ENCODE results near the gene ZNF221. TPM values are rescaled to one million over a fixed set of nuclear protein-coding genes. Genes with fewer than 3 reads are reported as not detected.
A peak's percentile ranks its signal among the peaks of the same experiment; 100 is the strongest.

Gene ZNF221
- total and polyA plus RNA-seq, 10 donors = 0.09 to 8.7 (median 4.7) TPM

DNA sequence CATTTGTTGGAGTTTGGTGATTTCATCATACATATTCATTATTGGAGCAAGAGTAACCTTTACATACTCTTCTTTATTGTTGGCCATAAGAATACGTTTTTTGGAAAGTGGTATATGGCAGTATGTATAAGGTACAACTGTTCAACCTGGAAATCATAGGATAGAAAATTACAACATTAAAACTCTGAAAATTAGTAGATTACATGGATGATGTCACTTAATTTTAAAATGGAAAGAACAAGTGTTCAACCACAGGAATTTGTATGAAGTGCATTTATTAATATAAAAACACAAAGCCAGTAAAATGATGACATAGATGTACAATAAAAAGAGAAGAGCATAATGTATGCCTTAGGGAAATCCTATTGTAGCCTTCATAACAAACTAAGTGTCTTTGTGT, 25.7 kb downstream of the ZNF221 start:
- no peak for DNase-seq
- Histone ChIP-seq H3K4me1 (no peaks in the 10 kb centered on the region), H3K4me3 (no peak overlapping the region), H3K27ac (no peak overlapping the region), H3K36me3 (no peaks in the 10 kb centered on the region), H3K27me3 (replicated peaks in 1 of 7) (no peaks in the 10 kb centered on the region), H3K9me3 (peaks cover 11 to 100% (median 98%) of the 10 kb centered on the region in 8 donors)
- WGBS, 5 donors = 79 to 91% (median 89%) methylated on average over 1 of the region's 1 CpG
- intact Hi-C loops (cut with DNase I; ENCODE audit: low total_unique reads) = no loop called here
- TF ChIP-seq POLR2AphosphoS5 (IDR thresholded peaks at IDR 0.05) (no peak), POLR2A (IDR thresholded peaks at IDR 0.05) (no peak)
- TF ChIP-seq, protein P1, sequence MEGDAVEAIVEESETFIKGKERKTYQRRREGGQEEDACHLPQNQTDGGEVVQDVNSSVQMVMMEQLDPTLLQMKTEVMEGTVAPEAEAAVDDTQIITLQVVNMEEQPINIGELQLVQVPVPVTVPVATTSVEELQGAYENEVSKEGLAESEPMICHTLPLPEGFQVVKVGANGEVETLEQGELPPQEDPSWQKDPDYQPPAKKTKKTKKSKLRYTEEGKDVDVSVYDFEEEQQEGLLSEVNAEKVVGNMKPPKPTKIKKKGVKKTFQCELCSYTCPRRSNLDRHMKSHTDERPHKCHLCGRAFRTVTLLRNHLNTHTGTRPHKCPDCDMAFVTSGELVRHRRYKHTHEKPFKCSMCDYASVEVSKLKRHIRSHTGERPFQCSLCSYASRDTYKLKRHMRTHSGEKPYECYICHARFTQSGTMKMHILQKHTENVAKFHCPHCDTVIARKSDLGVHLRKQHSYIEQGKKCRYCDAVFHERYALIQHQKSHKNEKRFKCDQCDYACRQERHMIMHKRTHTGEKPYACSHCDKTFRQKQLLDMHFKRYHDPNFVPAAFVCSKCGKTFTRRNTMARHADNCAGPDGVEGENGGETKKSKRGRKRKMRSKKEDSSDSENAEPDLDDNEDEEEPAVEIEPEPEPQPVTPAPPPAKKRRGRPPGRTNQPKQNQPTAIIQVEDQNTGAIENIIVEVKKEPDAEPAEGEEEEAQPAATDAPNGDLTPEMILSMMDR (IDR thresholded peaks at IDR 0.05 in 8 of 11, conservative IDR thresholded peaks at IDR 0.05 in 3 of 11) = no peak

DNA sequence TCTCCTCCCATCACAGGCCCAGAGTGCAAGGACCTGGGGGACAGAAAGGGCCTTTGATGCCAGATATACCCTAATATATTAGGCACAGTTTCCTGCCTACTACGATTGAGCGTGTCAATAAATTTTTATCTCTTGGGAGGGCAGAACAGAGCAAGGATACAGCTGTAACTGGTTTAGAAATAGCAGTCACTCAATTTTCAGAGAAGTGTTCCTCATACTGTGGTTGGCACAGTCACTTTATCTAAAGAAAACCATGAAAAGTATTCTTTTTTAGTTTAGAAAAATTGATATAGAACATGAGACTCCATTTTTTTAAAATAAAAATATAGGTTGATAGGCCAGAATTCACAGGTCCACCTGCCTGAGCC, 32.5 kb downstream of the ZNF221 start:
- H3K4me3 ChIP-seq = peak overlapping the region; percentile 57 to 87 (median 68)
- H3K27me3 ChIP-seq (replicated peaks in 1 of 7) = no peaks in the 10 kb centered on the region
- H3K9me3 ChIP-seq = peaks cover 0 to 58% (median 34%) of the 10 kb centered on the region in 8 donors
- H3K4me1 ChIP-seq = peaks cover 6 to 26% (median 21%) of the 10 kb centered on the region in 6 donors
- H3K36me3 ChIP-seq = peaks cover 0 to 19% (median 4%) of the 10 kb centered on the region in 6 donors
- intact Hi-C loops (cut with DNase I; ENCODE audit: low total_unique reads) = loop anchor here (10.0 kb wide), 1 partner anchor 49 kb away; the partner anchor contains the start of gene ZNF45
- peak overlapping the region in 7 of 8 donors; percentile 56 to 88 (median 86) for H3K27ac ChIP-seq
- no peak for TF ChIP-seq POLR2AphosphoS5 (IDR thresholded peaks at IDR 0.05)
- TF ChIP-seq, protein P1 (IDR thresholded peaks at IDR 0.05 in 8 of 11, conservative IDR thresholded peaks at IDR 0.05 in 3 of 11) = no peak
- TF ChIP-seq POLR2A (IDR thresholded peaks at IDR 0.05) = no peak
- DNase-seq = no peak
- 18 to 82% (median 59%) methylated on average over 2 of the region's 2 CpGs for WGBS, 5 donors

- Histone ChIP-seq H3K27ac (peak within 1 kb of the TSS in 7 of 8 donors; percentile 56 to 88 (median 86)), H3K4me3 (peak within 1 kb of the TSS; percentile 57 to 87 (median 68)), H3K36me3 (peaks cover 0 to 24% (median 10%) of the 10 kb centered on the region in 6 donors), H3K9me3 (peaks cover 0 to 52% (median 28%) of the 10 kb centered on the region in 8 donors), H3K4me1 (peaks cover 6 to 26% (median 21%) of the 10 kb centered on the region in 6 donors), H3K27me3 (replicated peaks in 1 of 7) (no peaks in the 10 kb centered on the region)
- 1% methylated on average over 39 to 40 of the region's 40 CpGs for WGBS, 5 donors
- intact Hi-C loops (cut with DNase I; ENCODE audit: low total_unique reads) = loop anchor here (10.0 kb wide), 1 partner anchor 49 kb away; the partner anchor contains the start of gene ZNF45
- TF ChIP-seq POLR2A (IDR thresholded peaks at IDR 0.05) (no peak), POLR2AphosphoS5 (IDR thresholded peaks at IDR 0.05) (peak; percentile 40 to 86 (median 76))
- TF ChIP-seq, protein P1 (IDR thresholded peaks at IDR 0.05 in 8 of 11, conservative IDR thresholded peaks at IDR 0.05 in 3 of 11) = no peak
- peak; percentile 91 for DNase-seq
These were observed 33.1 kb downstream of the ZNF221 start, which contains the start of gene ZNF155 for GRCh38 chr19:43983912-43984686. Gene ZNF155 (plus strand): TSS chr19:43984188. CDS start chr19:43988544, 4,356 bp downstream.

DNA sequence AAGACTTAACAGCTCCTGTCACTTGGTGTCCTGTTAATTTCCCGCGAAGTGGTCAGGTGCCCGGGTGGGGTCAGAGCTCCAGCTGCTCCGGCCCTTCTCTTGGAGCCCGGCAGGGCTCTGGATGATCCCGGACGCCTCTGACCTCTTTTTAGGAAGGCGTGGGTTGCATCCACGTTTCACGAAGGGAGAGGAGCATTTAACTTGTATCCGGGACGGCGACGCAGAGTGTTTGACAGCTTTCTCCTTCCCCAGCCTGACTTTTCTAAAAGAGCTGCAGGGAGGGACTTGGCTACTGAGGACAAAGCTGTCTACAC, 33.6 kb downstream of the ZNF221 start:
- intact Hi-C loops (cut with DNase I; ENCODE audit: low total_unique reads) = loop anchor here (10.0 kb wide), 1 partner anchor 50 kb away; the partner anchor contains the start of gene ZNF45
- TF ChIP-seq POLR2AphosphoS5 (IDR thresholded peaks at IDR 0.05) (no peak), POLR2A (IDR thresholded peaks at IDR 0.05) (no peak)
- TF ChIP-seq, protein P1 (IDR thresholded peaks at IDR 0.05 in 8 of 11, conservative IDR thresholded peaks at IDR 0.05 in 3 of 11) = no peak
- peaks cover 0 to 30% (median 15%) of the 10 kb centered on the region in 6 donors for H3K36me3 ChIP-seq
- peak overlapping the region in 7 of 8 donors; percentile 56 to 88 (median 86) for H3K27ac ChIP-seq
- peaks cover 6 to 26% (median 21%) of the 10 kb centered on the region in 6 donors for H3K4me1 ChIP-seq
- H3K9me3 ChIP-seq = peaks cover 0 to 47% (median 22%) of the 10 kb centered on the region in 8 donors
- peak overlapping the region; percentile 57 to 87 (median 68) for H3K4me3 ChIP-seq
- peak; percentile 72 for DNase-seq
- H3K27me3 ChIP-seq (replicated peaks in 1 of 7) = no peaks in the 10 kb centered on the region
- 3 to 12% (median 4%) methylated on average over 14 of the region's 14 CpGs for whole genome bisulfite sequencing, 5 donors

All from spleen (tissue), 11 donors.